OCI-LY3 (cell line): ENCODE results near the gene SCYGR8.

Experiments used
- H2AFZ ChIP-seq: fragments of 200-600, 300-600 bp; shearing (Covaris generic); 2 replicates; pipeline ENCODE4 v1.6.0; 2014; ENCODE audit warnings: antibody characterized with exemption, low read depth, low read length
- H3K27ac ChIP-seq: fragments of 200-600, 300-600 bp; sonication (generic); 2 replicates; pipeline ENCODE4 v1.5.1; 2014; ENCODE audit warnings: mild to moderate bottlenecking, low read length, moderate library complexity, mixed read lengths
- H3K27me3 ChIP-seq: fragments of 200-600, 300-600 bp; sonication (generic); 2 replicates; pipeline ENCODE4 v1.6.1; 2014; ENCODE audit warnings: low read depth, low read length, mixed read lengths
- H3K36me3 ChIP-seq: fragments of 200-600, 300-600 bp; sonication (generic); replicated peaks from 2 replicates; pipeline ENCODE3; 2014; ENCODE audit warnings: low read depth, low read length, mixed read lengths
- H3K4me1 ChIP-seq: fragments of 300-600, 200-600 bp; sonication (generic); 2 replicates; pipeline ENCODE4 v1.6.1; 2014; ENCODE audit warnings: low read length, mixed read lengths
- H3K4me2 ChIP-seq: fragments of 200-600, 300-600 bp; sonication (generic); 2 replicates; pipeline ENCODE4 v1.6.1; 2014; ENCODE audit warnings: low read length, mixed read lengths
- H3K4me3 ChIP-seq: fragments of 300-600, 200-600 bp; sonication (generic); 2 replicates; pipeline ENCODE4 v1.5.1; 2014; ENCODE audit warnings: antibody characterized with exemption, mild to moderate bottlenecking, low read length, moderate library complexity
- H3K79me2 ChIP-seq: fragments of 300-600, 200-600 bp; shearing (Covaris generic); 2 replicates; pipeline ENCODE4 v1.6.1; 2014; ENCODE audit warnings: mild to moderate bottlenecking, low read length, mixed read lengths
- H3K9ac ChIP-seq: fragments of 300-600, 200-600 bp; shearing (Covaris generic); 2 replicates; pipeline ENCODE4 v1.6.0; 2014; ENCODE audit warnings: mild to moderate bottlenecking, low read length, moderate library complexity
- H3K9me3 ChIP-seq: fragments of 200-600, 300-600 bp; shearing (Covaris generic); 2 replicates; pipeline ENCODE4 v1.6.1; 2014; ENCODE audit warnings: low read length, mixed read lengths; ENCODE audit not compliant: insufficient read depth
- H4K20me1 ChIP-seq: fragments of 200-600, 300-600 bp; sonication (generic); 2 replicates; pipeline ENCODE4 v1.6.1; 2016; ENCODE audit warnings: low read length, mixed read lengths; ENCODE audit not compliant: insufficient read depth
- EZH2phosphoT487 ChIP-seq: fragments of 200-600 bp; shearing (Covaris generic); IDR thresholded peaks from 2 replicates; pipeline ENCODE4 v1.6.1; 2018; ENCODE audit warnings: antibody characterized with exemption, mixed run types, low read depth
- TF ChIP-seq, protein P1 (sequence below): fragments of 200-600, 300-600 bp; sonication (generic); IDR thresholded peaks from 2 replicates; pipeline ENCODE4 v1.5.1; 2014; ENCODE audit warnings: antibody characterized with exemption, low read length, low read depth

Gene SCYGR8

DNA sequence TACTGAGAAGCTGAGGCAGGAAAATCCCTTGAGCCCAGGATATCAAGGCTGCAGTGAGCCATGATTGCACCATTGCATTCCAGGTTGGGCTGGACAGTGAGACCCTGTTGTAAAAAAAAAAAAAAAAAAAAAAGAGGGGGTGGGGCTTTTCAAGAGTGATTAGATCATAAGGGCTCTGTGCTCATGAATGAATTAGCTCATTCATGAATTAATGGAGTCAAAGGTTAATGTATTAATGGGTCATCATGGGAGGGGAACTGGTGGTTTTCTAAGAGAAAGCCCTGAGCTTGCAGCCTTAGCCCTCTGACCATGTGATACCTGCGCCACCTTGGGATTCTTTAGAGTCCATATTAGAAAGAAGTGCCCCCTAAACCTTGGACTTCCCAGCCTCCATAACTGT lies 32.4 kb upstream of the SCYGR8 start:
- no peak overlapping the region for H3K4me2 ChIP-seq
- H3K4me1 ChIP-seq = no peaks in the 10 kb centered on the region
- no peak overlapping the region for H3K27ac ChIP-seq
- TF ChIP-seq, protein P1, sequence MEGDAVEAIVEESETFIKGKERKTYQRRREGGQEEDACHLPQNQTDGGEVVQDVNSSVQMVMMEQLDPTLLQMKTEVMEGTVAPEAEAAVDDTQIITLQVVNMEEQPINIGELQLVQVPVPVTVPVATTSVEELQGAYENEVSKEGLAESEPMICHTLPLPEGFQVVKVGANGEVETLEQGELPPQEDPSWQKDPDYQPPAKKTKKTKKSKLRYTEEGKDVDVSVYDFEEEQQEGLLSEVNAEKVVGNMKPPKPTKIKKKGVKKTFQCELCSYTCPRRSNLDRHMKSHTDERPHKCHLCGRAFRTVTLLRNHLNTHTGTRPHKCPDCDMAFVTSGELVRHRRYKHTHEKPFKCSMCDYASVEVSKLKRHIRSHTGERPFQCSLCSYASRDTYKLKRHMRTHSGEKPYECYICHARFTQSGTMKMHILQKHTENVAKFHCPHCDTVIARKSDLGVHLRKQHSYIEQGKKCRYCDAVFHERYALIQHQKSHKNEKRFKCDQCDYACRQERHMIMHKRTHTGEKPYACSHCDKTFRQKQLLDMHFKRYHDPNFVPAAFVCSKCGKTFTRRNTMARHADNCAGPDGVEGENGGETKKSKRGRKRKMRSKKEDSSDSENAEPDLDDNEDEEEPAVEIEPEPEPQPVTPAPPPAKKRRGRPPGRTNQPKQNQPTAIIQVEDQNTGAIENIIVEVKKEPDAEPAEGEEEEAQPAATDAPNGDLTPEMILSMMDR = no peak
- no peak for TF ChIP-seq EZH2phosphoT487
- H3K4me3 ChIP-seq = no peak overlapping the region
- H3K36me3 ChIP-seq = no peaks in the 10 kb centered on the region
- no peak overlapping the region for H2AFZ ChIP-seq
- no peaks in the 10 kb centered on the region for H4K20me1 ChIP-seq
- no peaks in the 10 kb centered on the region for H3K9me3 ChIP-seq
- no peaks in the 10 kb centered on the region for H3K27me3 ChIP-seq
- no peaks in the 10 kb centered on the region for H3K79me2 ChIP-seq
- no peak overlapping the region for H3K9ac ChIP-seq

DNA sequence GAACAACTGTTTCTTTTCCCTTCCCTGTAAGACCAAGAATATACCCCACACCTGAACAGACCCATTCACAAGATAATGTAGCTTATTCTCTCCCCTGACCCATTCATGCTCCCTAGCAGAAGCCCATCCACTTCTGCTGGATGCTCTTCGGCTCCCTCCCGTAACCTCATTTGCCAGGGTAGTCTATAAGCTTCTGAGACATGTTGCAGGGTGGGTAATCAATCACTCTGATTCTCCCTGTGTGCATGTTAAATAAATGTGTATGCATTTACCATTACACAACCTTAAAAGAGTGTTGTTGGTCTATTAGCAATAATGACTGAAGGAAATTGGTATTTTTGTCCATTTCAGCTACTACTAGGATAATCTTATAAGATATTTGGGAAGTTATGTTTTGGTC lies 29.2 kb upstream of the SCYGR8 start:
- Histone ChIP-seq H3K27me3 (no peaks in the 10 kb centered on the region), H3K36me3 (no peaks in the 10 kb centered on the region), H3K27ac (no peak overlapping the region), H3K4me2 (no peak overlapping the region), H3K4me1 (no peaks in the 10 kb centered on the region), H3K9ac (no peak overlapping the region), H3K9me3 (no peaks in the 10 kb centered on the region), H4K20me1 (no peaks in the 10 kb centered on the region), H3K4me3 (no peak overlapping the region), H3K79me2 (no peaks in the 10 kb centered on the region), H2AFZ (no peak overlapping the region)
- TF ChIP-seq EZH2phosphoT487 = no peak
- TF ChIP-seq, protein P1 = no peak

DNA sequence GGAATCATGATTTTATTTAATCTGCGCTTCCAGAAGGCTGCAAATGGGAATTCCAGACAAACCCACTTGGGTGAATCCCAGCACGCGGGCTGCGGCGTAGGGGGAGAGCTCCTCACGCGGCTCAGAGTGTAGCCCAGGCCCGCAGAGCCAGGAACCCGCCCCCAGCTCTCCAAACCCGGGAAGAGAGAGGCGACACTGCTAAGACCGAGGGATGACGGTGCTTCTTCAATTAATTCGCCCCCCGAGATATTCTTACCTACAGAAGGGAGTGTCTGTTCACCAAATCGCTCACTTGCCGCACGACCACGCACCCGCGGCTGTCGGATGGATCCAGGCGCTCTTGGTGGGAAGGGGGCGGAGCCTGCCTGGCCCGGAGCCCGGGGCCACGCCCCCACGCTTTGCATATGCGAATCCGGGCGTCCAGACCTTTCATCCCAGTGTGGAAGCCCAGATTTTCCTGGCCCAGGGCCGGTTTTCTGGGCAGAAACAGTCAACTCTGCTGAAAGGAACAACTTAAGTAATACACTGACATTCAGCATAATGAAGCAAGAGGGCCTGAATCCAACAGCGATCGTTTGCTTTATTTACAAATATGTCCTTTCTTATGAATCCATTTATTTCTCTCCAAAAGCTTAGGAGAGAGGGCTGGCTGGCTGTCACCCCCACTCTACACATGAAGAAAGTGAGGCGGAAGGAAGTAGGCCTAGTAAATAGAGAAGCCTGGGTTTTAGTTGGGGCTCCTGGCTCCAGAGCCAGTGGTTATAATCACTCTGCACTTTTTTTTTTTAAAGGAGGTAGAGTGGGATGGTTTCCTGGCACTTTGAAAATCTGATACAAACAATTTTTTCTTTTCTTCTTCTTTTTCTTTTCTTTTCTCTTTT lies 27.8 kb upstream of the SCYGR8 start, which contains the start of gene SLC19A3:
SLC19A3 (minus strand) TSS at position 342 of the 881 bp plus-strand sequence. CDS start 15,710 bp downstream, outside the sequence.
- no peak within 1 kb of the TSS for H3K27ac ChIP-seq
- H3K36me3 ChIP-seq = no peaks in the 10 kb centered on the region
- no peaks in the 10 kb centered on the region for H3K27me3 ChIP-seq
- no peak within 1 kb of the TSS for H3K9ac ChIP-seq
- no peaks in the 10 kb centered on the region for H3K9me3 ChIP-seq
- H4K20me1 ChIP-seq = no peaks in the 10 kb centered on the region
- no peak within 1 kb of the TSS for H2AFZ ChIP-seq
- H3K4me1 ChIP-seq = no peaks in the 10 kb centered on the region
- H3K4me2 ChIP-seq = no peak within 1 kb of the TSS
- no peak within 1 kb of the TSS for H3K4me3 ChIP-seq
- H3K79me2 ChIP-seq = no peaks in the 10 kb centered on the region
- TF ChIP-seq, protein P1 = no peak
- TF ChIP-seq EZH2phosphoT487 = no peak

DNA sequence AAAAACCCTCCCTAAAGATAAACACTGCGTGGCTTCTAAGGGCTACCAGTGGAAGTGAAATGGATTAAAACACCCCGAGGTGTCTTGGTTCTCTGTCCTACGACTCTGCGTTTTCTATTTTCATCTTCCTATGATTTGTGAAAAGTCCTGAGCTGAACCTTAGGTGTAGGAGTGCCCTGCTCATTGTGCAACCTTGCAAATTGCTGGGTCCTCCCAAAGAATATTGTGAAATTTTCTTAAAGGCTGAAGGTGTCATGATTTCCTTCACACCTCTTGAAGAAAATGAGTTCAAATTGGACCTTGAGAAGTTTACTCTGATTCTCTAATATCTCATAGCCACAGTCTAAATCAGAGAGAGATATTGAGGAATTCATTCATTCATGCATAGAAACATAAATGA lies 26.1 kb upstream of the SCYGR8 start:
- no peak overlapping the region for H3K4me3 ChIP-seq
- H3K9ac ChIP-seq = no peak overlapping the region
- no peaks in the 10 kb centered on the region for H3K4me1 ChIP-seq
- no peaks in the 10 kb centered on the region for H3K36me3 ChIP-seq
- no peaks in the 10 kb centered on the region for H4K20me1 ChIP-seq
- no peak overlapping the region for H3K4me2 ChIP-seq
- H3K27ac ChIP-seq = no peak overlapping the region
- H3K79me2 ChIP-seq = no peaks in the 10 kb centered on the region
- no peaks in the 10 kb centered on the region for H3K27me3 ChIP-seq
- no peak overlapping the region for H2AFZ ChIP-seq
- no peaks in the 10 kb centered on the region for H3K9me3 ChIP-seq
- no peak for TF ChIP-seq EZH2phosphoT487
- TF ChIP-seq, protein P1 = no peak
